Inflammatory macrophage treated with lipopolysaccharide for 1 hour (primary cell): Measurements from ENCODE around the gene CTIF.

Experiments
- DNase-seq, 2 donors: peaks; one replicate each; pipeline ENCODE4 v3.0.0-alpha.2; 2020 to 2022

CTIF gene

GRCh38 chr18:48689548-48689947 lies 150.7 kb downstream of the CTIF start:
- no peak for DNase-seq

GRCh38 chr18:48690494-48690893 lies 151.7 kb downstream of the CTIF start:
- DNase-seq: no peak

DNA sequence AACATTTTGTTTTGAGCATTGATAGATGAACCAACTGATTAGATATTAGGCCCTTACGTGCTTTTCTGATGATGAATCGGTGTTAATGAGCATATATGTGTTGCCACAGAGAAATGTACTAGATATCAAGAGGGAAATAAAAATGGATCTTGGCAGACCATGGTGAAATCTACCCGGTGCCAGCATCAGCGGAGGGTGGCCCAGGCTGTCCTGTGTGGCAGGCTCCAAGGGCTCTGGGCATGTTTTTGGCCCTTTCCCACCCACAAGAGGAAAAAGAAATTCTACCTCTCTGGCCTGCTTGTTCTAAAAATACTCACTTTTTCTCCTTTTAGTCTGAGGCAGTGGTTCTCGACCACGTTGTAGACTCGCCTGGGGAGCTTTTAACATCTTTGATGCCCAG lies 154.2 kb downstream of the CTIF start:
- no peak for DNase-seq

DNA sequence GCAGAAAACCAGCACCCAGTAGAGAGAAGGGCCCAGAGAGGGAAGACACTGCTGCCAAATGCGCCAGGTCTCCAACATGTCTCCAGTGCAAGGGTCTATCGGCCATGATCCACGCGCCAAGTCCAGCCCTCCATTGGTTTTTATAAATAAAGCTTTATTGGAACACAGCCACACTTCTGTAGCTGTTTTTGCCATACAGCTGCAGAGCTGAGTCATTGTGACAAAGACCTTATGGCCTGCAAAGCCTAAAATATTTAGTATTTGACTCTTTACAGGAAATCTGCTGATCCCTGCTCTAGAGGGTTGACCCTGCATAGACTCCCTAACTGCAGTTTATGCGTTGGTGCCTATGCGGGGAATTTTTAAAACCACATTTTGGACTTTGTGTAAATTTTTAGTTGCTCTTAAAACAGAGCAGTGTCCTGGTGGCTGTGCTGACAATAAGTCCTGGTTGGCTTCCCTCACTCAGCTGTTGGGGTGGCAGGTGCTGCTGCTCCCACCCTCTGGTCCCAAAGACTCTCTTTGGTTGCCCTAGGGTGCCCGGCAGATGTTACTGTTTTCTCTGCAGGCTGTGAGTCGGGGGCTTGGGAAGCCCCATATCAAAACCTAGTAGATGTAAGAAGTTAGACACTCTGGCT lies 154.9 kb downstream of the CTIF start:
- no peak for DNase-seq

DNA sequence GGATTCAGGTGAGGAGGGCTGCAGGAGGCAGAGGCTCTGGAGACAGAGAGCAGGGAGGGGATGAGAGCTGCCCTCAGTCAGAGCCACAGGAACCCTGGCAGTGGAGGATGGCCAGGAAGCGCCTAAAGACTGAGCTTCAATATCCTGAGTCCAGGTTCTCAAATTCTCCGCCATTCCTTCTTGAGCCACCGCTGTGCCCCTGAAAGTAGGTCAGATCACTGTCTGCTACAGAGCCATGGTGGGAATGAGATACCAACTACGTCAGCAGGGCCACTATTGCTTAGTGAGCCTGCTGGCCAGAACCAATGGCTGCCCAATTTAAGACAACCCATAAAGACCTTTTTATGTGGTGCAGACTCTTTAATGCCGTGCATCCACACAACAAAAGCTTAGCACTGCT lies 155.5 kb downstream of the CTIF start:
- no peak for DNase-seq

DNA sequence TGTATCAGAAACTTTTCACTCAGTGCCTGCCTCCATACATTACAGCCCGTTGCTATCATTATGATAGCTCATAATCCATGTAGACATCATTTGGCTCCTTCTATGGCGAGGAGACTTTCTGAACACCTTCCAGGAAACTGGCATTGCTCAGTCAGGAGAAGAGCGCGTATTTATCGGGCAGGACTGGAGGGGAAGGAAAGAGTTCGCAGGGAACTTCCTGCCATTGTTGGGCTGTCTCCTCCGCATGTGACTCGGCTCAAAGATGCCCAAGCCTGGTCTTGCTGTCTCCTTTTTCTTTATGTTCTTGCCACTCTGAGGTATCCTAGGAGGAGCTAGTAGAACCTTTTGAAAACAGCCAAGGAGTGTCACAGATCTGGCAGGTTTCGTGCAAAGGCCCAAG lies 156.8 kb downstream of the CTIF start:
- DNase-seq: no peak

GRCh38 chr18:48696218-48696617 lies 157.4 kb downstream of the CTIF start:
- no peak for DNase-seq

DNA sequence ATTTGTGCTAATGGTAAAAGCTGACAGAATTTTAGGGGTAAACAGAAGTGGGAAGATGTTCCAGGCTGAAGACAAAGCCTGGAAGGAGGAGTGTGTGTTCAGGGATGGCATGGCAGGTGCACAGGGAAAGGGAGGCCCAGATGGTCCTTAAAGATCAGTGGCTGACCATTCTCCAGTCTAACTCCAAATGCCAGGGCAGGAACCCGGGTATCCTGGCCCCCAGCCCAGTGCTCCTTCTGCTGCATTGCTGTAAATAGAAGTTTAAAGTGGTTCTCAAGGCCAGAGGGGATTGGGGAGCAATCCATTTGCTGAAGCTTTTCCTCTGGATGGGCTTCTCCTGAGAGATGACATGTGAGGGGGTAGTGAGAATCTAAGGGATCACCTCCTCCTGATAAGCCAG lies 158.6 kb downstream of the CTIF start:
- no peak for DNase-seq

DNA sequence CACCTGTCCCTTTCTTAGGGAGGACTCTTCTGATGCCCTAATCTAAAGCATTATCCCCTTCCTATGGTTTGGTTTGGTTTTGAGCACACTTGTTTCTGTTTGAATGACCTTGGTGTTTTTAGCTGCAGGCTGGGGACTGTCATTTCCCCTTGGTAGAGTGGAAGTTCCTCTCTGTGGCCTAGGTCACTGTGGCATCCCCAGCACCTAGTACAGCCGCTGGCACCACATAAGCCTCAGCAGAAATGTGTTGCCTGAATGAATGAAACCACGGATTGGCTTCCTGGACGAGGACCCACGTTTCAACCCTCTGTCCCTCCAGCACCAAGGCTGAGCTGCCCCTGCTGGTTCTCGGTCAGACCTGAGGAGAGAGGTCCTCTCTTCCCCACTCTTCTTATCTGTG lies 159.9 kb downstream of the CTIF start:
- peak in 1 of 2 donors; percentile 38 for DNase-seq

- no peak for DNase-seq
These were observed 160.9 kb downstream of the CTIF start for GRCh38 chr18:48699761-48700160.

- no peak for DNase-seq
These were observed 161.6 kb downstream of the CTIF start for GRCh38 chr18:48700446-48700845.

DNA sequence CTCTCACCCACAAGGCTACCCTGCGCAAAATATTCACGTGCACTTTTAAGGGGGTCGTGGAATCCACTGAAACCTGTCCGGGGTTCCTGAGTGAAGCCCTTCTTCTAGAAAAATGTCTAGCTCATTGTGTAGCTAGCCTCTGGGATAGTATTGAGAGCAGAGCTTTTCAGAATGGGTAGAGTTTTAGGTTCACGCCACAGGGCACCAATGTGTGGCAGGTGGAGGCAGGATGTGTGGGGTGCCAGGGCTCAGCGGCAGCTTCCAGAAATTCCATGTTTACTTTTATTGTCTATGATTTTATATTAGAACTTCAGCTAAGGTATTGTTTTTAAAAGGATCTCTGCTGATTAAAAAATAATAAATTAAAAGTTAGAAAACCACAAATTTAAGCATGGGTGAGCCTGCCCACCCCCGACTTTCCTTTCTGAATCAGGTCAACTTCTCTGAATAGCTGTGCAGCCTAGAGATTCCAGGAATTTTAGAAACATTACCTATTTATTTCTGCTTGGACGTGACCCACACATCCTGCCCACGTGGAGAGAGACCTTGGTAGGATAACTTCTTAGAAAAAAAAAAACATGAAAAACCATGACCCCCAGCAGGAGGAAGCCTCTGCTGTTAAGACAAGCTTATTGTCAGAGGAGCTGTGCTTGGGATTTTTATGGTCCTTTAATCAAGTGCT lies 163.7 kb downstream of the CTIF start:
- DNase-seq: no peak

- no peak for DNase-seq
These were observed 164.2 kb downstream of the CTIF start for GRCh38 chr18:48703028-48703386.

DNA sequence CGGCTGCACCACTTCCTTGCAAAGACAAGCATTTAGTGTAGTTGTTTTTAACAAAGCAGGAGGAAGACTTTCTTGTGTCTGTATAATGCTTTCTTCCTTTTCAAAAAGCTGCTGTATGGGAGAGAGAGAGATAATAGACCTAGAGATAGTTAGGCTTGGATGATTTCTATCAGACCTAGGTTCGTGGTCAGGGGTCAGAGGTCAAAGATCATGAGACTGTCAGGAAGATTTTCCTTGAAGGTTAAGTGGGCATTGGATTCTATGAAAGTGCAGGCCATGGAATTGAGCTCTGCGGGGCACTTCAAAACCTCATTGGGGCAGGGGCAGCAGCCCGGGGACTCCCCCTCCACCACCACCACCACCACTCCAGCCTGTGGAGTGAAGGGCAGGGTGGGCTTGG lies 164.6 kb downstream of the CTIF start:
- DNase-seq: no peak

GRCh38 chr18:48705043-48705442 lies 166.2 kb downstream of the CTIF start:
- no peak for DNase-seq

GRCh38 chr18:48705531-48705930 lies 166.7 kb downstream of the CTIF start:
- no peak for DNase-seq

GRCh38 chr18:48706731-48707130 lies 167.9 kb downstream of the CTIF start:
- DNase-seq: no peak

DNA sequence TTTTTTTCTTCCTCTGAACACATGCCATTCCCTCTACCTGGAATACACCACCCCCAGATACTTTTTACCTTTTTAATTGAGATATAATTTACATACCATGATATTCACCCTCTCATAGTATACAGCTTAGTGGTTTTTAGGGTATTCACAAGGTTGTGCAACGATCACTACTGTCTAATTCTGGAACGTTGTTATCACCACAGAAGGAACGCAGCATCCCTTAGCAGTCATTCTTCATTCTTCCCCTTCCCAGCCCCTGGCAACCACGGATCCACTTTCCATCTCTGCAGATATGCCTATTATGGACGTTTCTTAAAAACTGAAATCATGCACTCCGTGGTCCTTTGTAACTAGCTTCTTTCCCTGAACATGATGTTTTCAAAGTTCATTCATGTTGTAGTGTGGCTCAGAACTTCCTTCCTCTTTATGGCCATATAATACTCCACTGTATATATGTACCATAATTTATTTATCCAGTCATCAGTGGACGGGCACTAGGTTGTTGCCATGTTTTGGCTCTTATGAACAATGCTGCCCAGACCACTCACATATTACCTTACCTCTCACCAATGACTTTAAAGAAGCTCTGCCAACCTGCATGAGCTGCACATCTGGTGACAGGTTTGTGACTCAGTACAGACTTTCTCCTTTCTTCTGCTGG lies 168.9 kb downstream of the CTIF start:
- DNase-seq: peak in 1 of 2 donors; percentile 21

DNA sequence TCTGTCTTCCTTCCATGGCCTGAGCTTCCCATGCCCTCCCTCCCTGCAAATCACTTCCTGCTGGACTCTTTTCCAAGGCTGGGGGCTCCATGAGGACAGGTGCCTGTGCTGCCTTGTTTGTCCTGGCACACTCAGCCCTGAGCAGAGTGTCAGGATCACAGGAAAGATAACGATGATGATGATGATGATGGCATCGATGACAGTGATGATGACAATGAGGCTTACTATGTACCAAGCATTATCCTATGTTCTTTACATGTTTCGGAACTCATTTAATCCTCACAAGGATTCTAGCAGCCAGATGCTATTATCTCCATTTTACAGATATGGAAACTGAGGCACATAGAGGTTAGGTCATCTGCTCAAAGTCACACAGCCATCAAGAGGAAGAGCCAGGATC lies 170.0 kb downstream of the CTIF start:
- no peak for DNase-seq

- DNase-seq: no peak
These were observed 170.7 kb downstream of the CTIF start for GRCh38 chr18:48709371-48710062.

DNA sequence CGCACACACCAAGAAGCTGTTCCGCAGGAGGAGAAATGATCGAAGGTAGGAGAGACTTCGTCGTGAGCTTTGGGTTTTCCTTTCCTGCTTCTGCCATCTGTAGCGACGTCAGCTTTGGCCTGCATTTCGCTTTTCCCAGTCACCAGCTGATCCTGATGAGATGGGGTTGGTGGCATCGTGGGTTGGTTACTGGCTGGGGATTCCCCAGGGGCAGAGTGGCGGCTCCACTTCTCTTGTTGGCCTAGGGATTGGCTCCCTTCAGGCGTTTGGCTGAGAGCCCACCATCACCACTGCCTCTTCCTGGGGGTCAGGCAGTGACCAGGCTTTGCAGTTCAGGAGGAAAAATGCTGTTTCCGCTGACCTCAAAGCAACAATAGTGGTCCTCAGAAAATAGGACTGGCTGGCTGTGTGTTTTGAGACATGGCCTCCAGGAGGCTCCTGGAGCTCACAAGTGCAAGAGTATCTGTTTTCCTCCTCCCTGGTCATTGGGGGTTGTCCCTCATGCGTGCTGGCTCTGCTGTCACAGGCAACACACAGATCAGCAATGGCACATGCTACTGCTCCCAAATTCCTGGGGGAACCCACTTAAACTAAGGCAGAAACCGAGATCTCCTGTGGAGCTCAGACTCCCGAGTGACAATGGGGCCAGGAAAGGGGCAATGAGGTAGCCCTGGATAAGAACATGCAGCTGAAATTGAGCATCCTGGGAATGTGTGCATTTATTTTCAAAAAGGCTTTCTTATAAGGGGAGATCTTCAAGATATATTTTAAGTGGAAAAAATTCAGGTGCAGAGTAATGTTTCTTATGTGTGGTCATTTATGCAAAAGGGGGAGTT lies 173.0 kb downstream of the CTIF start:
- peak; percentile 24 to 42 for DNase-seq

- no peak for DNase-seq
These were observed 174.5 kb downstream of the CTIF start for GRCh38 chr18:48713309-48713708.

GRCh38 chr18:48714873-48715272 lies 176.0 kb downstream of the CTIF start:
- no peak for DNase-seq
